CD4-positive, CD25-positive, alpha-beta regulatory T cell (primary cell): ENCODE data around the gene BMP2. TPM values are rescaled to one million over a fixed set of nuclear protein-coding genes. Genes with fewer than 3 reads are reported as not detected.

ENCODE experiments used
- ATAC-seq, 2 donors: fragments of 150-1000 bp; cut with Tn5 transposase; one replicate each; pipeline ENCODE4 v1.10.0; 2021; ENCODE audit warnings: low read depth in 2 of 2, moderate number of reproducible peaks in 2 of 2, moderate library complexity in 1 of 2
- DNase-seq, 3 donors: peaks; one replicate each; pipeline versions ENCODE4 v3.0.0 to v3.0.0-alpha.2; 2012 to 2022; ENCODE audit warnings: mixed read lengths in 1 of 3
- H3K27ac ChIP-seq: one replicate; pipeline ENCODE4 v1.7.0; 2013; ENCODE audit warnings: mild to moderate bottlenecking, low read length; ENCODE audit not compliant: insufficient read depth, poor library complexity, severe bottlenecking
- H3K27me3 ChIP-seq: one replicate; pipeline ENCODE4 v1.7.0; 2013; ENCODE audit warnings: low read length; ENCODE audit not compliant: control insufficient read depth, insufficient read depth
- H3K36me3 ChIP-seq: one replicate; pipeline ENCODE4 v1.7.0; 2013; ENCODE audit warnings: mild to moderate bottlenecking, low read length, moderate library complexity; ENCODE audit not compliant: control insufficient read depth, insufficient read depth
- H3K4me1 ChIP-seq: 2 replicates; pipeline ENCODE4 v1.7.0; 2013; ENCODE audit warnings: mild to moderate bottlenecking, low read length; ENCODE audit not compliant: insufficient read depth, control insufficient read depth, poor library complexity, severe bottlenecking
- H3K4me3 ChIP-seq: one replicate; pipeline ENCODE4 v1.7.0; 2013; ENCODE audit warnings: low read depth, mild to moderate bottlenecking, low read length, moderate library complexity
- H3K9me3 ChIP-seq, 2 experiments: 1 replicate in 1 of 2; 2 replicates in 1 of 2; pipeline ENCODE4 v1.7.0; 2013; ENCODE audit warnings: low read length in 2 of 2, mild to moderate bottlenecking in 1 of 2, moderate library complexity in 1 of 2; ENCODE audit not compliant: control insufficient read depth in 2 of 2
- H3K27ac Mint-ChIP-seq, 3 donors: one replicate each; pipeline ENCODE4 v1.8.0; 2020 to 2022; ENCODE audit warnings: mild to moderate bottlenecking in 3 of 3, mixed read lengths in 3 of 3, moderate library complexity in 2 of 3
- H3K27me3 Mint-ChIP-seq: one replicate; pipeline ENCODE4 v1.8.0; 2022; ENCODE audit warnings: mild to moderate bottlenecking, mixed read lengths
- H3K36me3 Mint-ChIP-seq: one replicate; pipeline ENCODE4 v1.8.0; 2020; ENCODE audit warnings: mixed read lengths
- H3K4me1 Mint-ChIP-seq, 4 donors: one replicate each; pipeline ENCODE4 v1.8.0; 2020 to 2022; ENCODE audit warnings: mixed read lengths in 4 of 4, mild to moderate bottlenecking in 1 of 4
- H3K4me3 Mint-ChIP-seq, 4 donors: one replicate each; pipeline ENCODE4 v1.8.0; 2020 to 2022; ENCODE audit warnings: mild to moderate bottlenecking in 4 of 4, mixed read lengths in 4 of 4, moderate library complexity in 3 of 4
- H3K9me3 Mint-ChIP-seq, 7 donors: one replicate each; pipeline ENCODE4 v1.8.0; 2020 to 2022; ENCODE audit warnings: mixed read lengths in 7 of 7, mild to moderate bottlenecking in 3 of 7, moderate library complexity in 2 of 7
- polyA plus RNA-seq, 4 donors: library from polyadenylated mRNA; unstranded; fragments of 300-500 nt; fragmentation: Illumina TruSeq; gene quantifications; one replicate each; pipeline ENCODE4 v1.2.3, GENCODE V29; 2021
- total RNA-seq: library from RNA; stranded (reverse); gene quantifications from one replicate; pipeline ENCODE4 v1.2.3, GENCODE V29; 2022

The BMP2 gene
- total and polyA plus RNA-seq, 5 donors from 2014 or later: not detected

- Mint-ChIP-seq H3K27me3 (peaks cover 43% of the 10 kb centered on the region), H3K36me3 (no peaks in the 10 kb centered on the region), H3K4me1 (peaks cover 0 to 4% (median 0%) of the 10 kb centered on the region in 4 donors), H3K9me3 (peaks cover 0 to 4% (median 0%) of the 10 kb centered on the region in 7 donors), H3K27ac (no peak overlapping the region), H3K4me3 (no peak overlapping the region)
- ATAC-seq (no peak), DNase-seq (no peak)
- Histone ChIP-seq H3K4me3 (no peak overlapping the region), H3K9me3 (no peaks in the 10 kb centered on the region), H3K4me1 (no peaks in the 10 kb centered on the region), H3K36me3 (no peaks in the 10 kb centered on the region), H3K27me3 (peaks cover 16% of the 10 kb centered on the region), H3K27ac (no peak overlapping the region)
Measured at GRCh38 chr20:6769903-6770785, 2.7 kb downstream of the BMP2 start.

GRCh38 chr20:6770786-6771100 is 3.3 kb downstream of the BMP2 start:
- ATAC-seq: no peak
- Mint-ChIP-seq H3K4me3 (no peak overlapping the region), H3K36me3 (no peaks in the 10 kb centered on the region), H3K9me3 (peaks cover 0 to 4% (median 0%) of the 10 kb centered on the region in 7 donors), H3K4me1 (peaks cover 0 to 4% (median 0%) of the 10 kb centered on the region in 4 donors), H3K27me3 (peaks cover 40% of the 10 kb centered on the region), H3K27ac (no peak overlapping the region)
- H3K9me3 ChIP-seq: no peaks in the 10 kb centered on the region
- H3K27me3 ChIP-seq: peaks cover 16% of the 10 kb centered on the region
- H3K36me3 ChIP-seq: no peaks in the 10 kb centered on the region
- no peak overlapping the region for H3K4me3 ChIP-seq
- H3K27ac ChIP-seq: no peak overlapping the region
- no peaks in the 10 kb centered on the region for H3K4me1 ChIP-seq
- no peak for DNase-seq

- Mint-ChIP-seq H3K36me3 (no peaks in the 10 kb centered on the region), H3K9me3 (peaks cover 0 to 2% (median 0%) of the 10 kb centered on the region in 7 donors), H3K4me1 (no peaks in the 10 kb centered on the region), H3K4me3 (no peak overlapping the region), H3K27ac (no peak overlapping the region), H3K27me3 (no peaks in the 10 kb centered on the region)
- Histone ChIP-seq H3K27me3 (no peaks in the 10 kb centered on the region), H3K36me3 (no peaks in the 10 kb centered on the region), H3K9me3 (no peaks in the 10 kb centered on the region), H3K4me1 (no peaks in the 10 kb centered on the region), H3K27ac (no peak overlapping the region), H3K4me3 (no peak overlapping the region)
- ATAC-seq: no peak
- DNase-seq: no peak
Measured at GRCh38 chr20:6780433-6781190, 13.1 kb downstream of the BMP2 start.

- Histone ChIP-seq H3K4me1 (no peaks in the 10 kb centered on the region), H3K4me3 (no peak overlapping the region), H3K9me3 (no peaks in the 10 kb centered on the region), H3K36me3 (no peaks in the 10 kb centered on the region), H3K27me3 (no peaks in the 10 kb centered on the region), H3K27ac (no peak overlapping the region)
- DNase-seq (no peak), ATAC-seq (no peak)
- H3K27ac Mint-ChIP-seq: no peak overlapping the region
- no peaks in the 10 kb centered on the region for H3K4me1 Mint-ChIP-seq
- H3K4me3 Mint-ChIP-seq: no peak overlapping the region
- H3K27me3 Mint-ChIP-seq: no peaks in the 10 kb centered on the region
- peaks cover 0 to 2% (median 0%) of the 10 kb centered on the region in 7 donors for H3K9me3 Mint-ChIP-seq
- no peaks in the 10 kb centered on the region for H3K36me3 Mint-ChIP-seq
Measured at GRCh38 chr20:6783752-6784151, 16.3 kb downstream of the BMP2 start.

GRCh38 chr20:6784210-6784631 is 16.7 kb downstream of the BMP2 start:
- Mint-ChIP-seq H3K4me3 (no peak overlapping the region), H3K27ac (no peak overlapping the region), H3K9me3 (peaks cover 0 to 2% (median 0%) of the 10 kb centered on the region in 7 donors), H3K4me1 (no peaks in the 10 kb centered on the region), H3K36me3 (no peaks in the 10 kb centered on the region), H3K27me3 (no peaks in the 10 kb centered on the region)
- ATAC-seq (no peak), DNase-seq (no peak)
- H3K4me1 ChIP-seq: no peaks in the 10 kb centered on the region
- H3K4me3 ChIP-seq: no peak overlapping the region
- no peaks in the 10 kb centered on the region for H3K36me3 ChIP-seq
- H3K27me3 ChIP-seq: no peaks in the 10 kb centered on the region
- no peak overlapping the region for H3K27ac ChIP-seq
- no peaks in the 10 kb centered on the region for H3K9me3 ChIP-seq

GRCh38 chr20:6784767-6785166 is 17.3 kb downstream of the BMP2 start:
- Histone ChIP-seq H3K4me1 (no peaks in the 10 kb centered on the region), H3K27ac (no peak overlapping the region), H3K27me3 (no peaks in the 10 kb centered on the region), H3K4me3 (no peak overlapping the region), H3K36me3 (no peaks in the 10 kb centered on the region), H3K9me3 (no peaks in the 10 kb centered on the region)
- Mint-ChIP-seq H3K27me3 (no peaks in the 10 kb centered on the region), H3K27ac (no peak overlapping the region), H3K4me3 (no peak overlapping the region), H3K9me3 (peaks cover 0 to 2% (median 1%) of the 10 kb centered on the region in 7 donors), H3K36me3 (no peaks in the 10 kb centered on the region), H3K4me1 (no peaks in the 10 kb centered on the region)
- ATAC-seq: no peak
- no peak for DNase-seq

- DNase-seq: no peak
- Histone ChIP-seq H3K36me3 (no peaks in the 10 kb centered on the region), H3K4me1 (no peaks in the 10 kb centered on the region), H3K27ac (no peak overlapping the region), H3K4me3 (no peak overlapping the region), H3K9me3 (no peaks in the 10 kb centered on the region), H3K27me3 (no peaks in the 10 kb centered on the region)
- no peak for ATAC-seq
- H3K9me3 Mint-ChIP-seq: peaks cover 0 to 2% (median 1%) of the 10 kb centered on the region in 7 donors
- H3K27ac Mint-ChIP-seq: no peak overlapping the region
- no peaks in the 10 kb centered on the region for H3K27me3 Mint-ChIP-seq
- H3K36me3 Mint-ChIP-seq: no peaks in the 10 kb centered on the region
- H3K4me3 Mint-ChIP-seq: no peak overlapping the region
- no peaks in the 10 kb centered on the region for H3K4me1 Mint-ChIP-seq
Measured at GRCh38 chr20:6786548-6786947, 19.1 kb downstream of the BMP2 start.
